GM12878 (cell line): Measurements from ENCODE around the gene LRRC56.

Experiments used
- CTCF ChIP-seq, 3 experiments: IDR thresholded peaks in 2 of 3; conservative IDR thresholded peaks in 1 of 3; 2 replicates each; pipeline ENCODE4 v1.5.1; 2011; ENCODE audit warnings: low read depth in 3 of 3, low read length in 3 of 3, mild to moderate bottlenecking in 3 of 3, control low read depth in 2 of 3, moderate library complexity in 2 of 3, inconsistent platforms in 1 of 3, mixed read lengths in 1 of 3; ENCODE audit not compliant: control insufficient read depth in 2 of 3, insufficient read depth in 1 of 3; ENCODE audit errors: extremely low read depth in 1 of 3
- IKZF2 ChIP-seq, 2 experiments: fragments of 450-650 bp; IDR thresholded peaks; 2 replicates each; pipeline ENCODE4 v1.6.1; 2017; ENCODE audit warnings: mild to moderate bottlenecking in 2 of 2, moderate library complexity in 2 of 2
- NBN ChIP-seq: fragments of 450-650 bp; IDR thresholded peaks from 2 replicates; pipeline ENCODE4 v1.6.1; 2016
- POLR2A ChIP-seq: IDR thresholded peaks from 2 replicates; pipeline ENCODE4 v1.6.1; 2011; ENCODE audit warnings: low read depth, mild to moderate bottlenecking, low read length
- POLR2AphosphoS2 ChIP-seq: IDR thresholded peaks from 2 replicates; pipeline ENCODE4 v1.6.1; 2011; ENCODE audit warnings: low read depth, mild to moderate bottlenecking, low read length, improper control_type of control experiment, moderate library complexity
- POLR2AphosphoS5 ChIP-seq: IDR thresholded peaks from 2 replicates; pipeline ENCODE4 v1.6.1; 2011; ENCODE audit warnings: mild to moderate bottlenecking, low read length, inconsistent platforms
- RCOR1 ChIP-seq: conservative IDR thresholded peaks from 2 replicates; pipeline ENCODE4 v1.6.1; 2012; ENCODE audit warnings: low read depth, low read length, improper control_type of control experiment
- SP1 ChIP-seq: IDR thresholded peaks from one replicate; pipeline ENCODE4 v1.6.1; 2011; ENCODE audit warnings: low read depth, low read length
- ZNF384 ChIP-seq: IDR thresholded peaks from 2 replicates; pipeline ENCODE4 v1.6.1; 2012; ENCODE audit warnings: low read depth, mild to moderate bottlenecking, low read length, improper control_type of control experiment, borderline replicate concordance

GRCh38 chr11:501683-502287 is 35.5 kb upstream of the LRRC56 start:
- no peak for TF ChIP-seq CTCF (IDR thresholded peaks at IDR 0.05 in 2 of 3, conservative IDR thresholded peaks at IDR 0.05 in 1 of 3; ENCODE audit: control insufficient read depth in 2 of 3, extremely low read depth in 1 of 3, insufficient read depth in 1 of 3, low read depth in 3 of 3, low read length in 3 of 3)
- no peak for TF ChIP-seq RCOR1
- no peak for TF ChIP-seq ZNF384
- no peak for TF ChIP-seq POLR2AphosphoS2
- TF ChIP-seq POLR2A = no peak
- TF ChIP-seq POLR2AphosphoS5 = no peak
- TF ChIP-seq IKZF2 (IDR thresholded peaks at IDR 0.05) = no peak
- TF ChIP-seq NBN = no peak
- TF ChIP-seq SP1 = no peak
